ENCODE data around the gene UBE3C.

Gene UBE3C

DNA sequence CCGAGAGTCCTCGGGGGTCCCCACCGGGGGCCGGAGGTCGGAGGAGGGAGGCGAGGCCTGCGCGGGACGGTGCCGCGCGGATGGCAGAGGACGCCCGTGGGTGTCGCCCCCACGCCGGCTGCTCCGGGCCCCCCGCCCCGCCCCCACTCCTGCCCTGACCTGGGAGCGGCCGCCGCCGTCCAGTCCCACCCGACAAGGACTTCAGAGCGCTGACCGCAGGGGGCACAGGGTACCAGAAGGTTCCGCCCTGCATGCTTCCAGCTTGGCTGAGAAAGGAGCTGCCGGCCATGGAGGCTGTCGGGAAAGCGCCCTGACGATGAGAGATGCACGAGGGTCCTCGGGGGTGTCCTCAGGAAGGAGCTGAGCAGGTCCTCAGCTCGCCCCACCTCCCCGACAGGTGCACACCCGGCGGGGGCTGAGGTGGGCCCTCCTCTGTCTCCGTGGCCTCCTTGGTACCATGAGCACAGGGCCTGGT is 141.1 kb downstream of the UBE3C start:
- no peaks in the 10 kb centered on the region for H3K9me3 Mint-ChIP-seq
- no peak overlapping the region for H3K27ac Mint-ChIP-seq
- H3K4me3 Mint-ChIP-seq, result no peak overlapping the region
- CTCF ChIA-PET, result interaction anchor here (1.1 kb wide), 1 partner anchor 59 kb away, joined by 3 read pairs; no protein-coding TSS in a partner anchor
- H3K36me3 Mint-ChIP-seq, result no peaks in the 10 kb centered on the region
- peaks cover 19% of the 10 kb centered on the region for H3K4me1 Mint-ChIP-seq
- H3K27me3 Mint-ChIP-seq, result peaks cover 68% of the 10 kb centered on the region
- no peak for DNase-seq

DNA sequence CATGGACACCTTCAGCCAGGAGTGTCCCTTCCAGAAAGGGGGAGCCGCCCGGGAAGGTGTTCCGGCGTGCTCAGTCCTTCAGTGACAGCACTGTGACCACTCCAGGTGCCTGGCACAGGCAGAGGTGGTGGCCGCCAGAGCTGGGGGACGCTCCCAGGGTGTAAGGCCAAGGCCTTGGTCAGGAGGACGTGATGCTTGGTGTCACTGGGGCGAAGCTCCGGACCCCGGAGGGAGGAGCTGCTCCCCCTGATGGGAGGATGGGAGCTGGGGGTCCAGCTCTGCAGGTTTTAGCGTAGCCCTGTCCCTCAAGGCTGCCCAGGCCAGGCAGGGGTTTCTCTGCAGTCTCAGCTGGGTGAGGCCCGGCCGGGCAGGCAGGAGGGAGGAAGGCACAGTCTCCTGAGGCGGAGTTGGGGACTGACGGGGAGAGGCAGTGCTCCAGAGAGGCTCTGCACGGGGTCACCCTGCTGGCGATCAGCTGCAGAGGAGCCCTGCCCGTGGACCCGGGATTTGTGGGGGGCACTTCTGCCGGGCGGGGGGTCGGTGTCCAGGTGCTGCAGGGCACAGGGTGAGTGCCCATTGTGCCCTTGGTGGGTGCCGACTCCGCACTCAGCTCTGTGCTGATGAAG is 141.6 kb downstream of the UBE3C start:
- CTCF ChIA-PET, result interaction anchor here (1.1 kb wide), 1 partner anchor 59 kb away, joined by 3 read pairs; no protein-coding TSS in a partner anchor
- Mint-ChIP-seq H3K4me1 (peaks cover 17% of the 10 kb centered on the region), H3K27me3 (peaks cover 68% of the 10 kb centered on the region), H3K9me3 (no peaks in the 10 kb centered on the region), H3K27ac (no peak overlapping the region), H3K36me3 (no peaks in the 10 kb centered on the region), H3K4me3 (no peak overlapping the region)
- DNase-seq, result no peak

DNA sequence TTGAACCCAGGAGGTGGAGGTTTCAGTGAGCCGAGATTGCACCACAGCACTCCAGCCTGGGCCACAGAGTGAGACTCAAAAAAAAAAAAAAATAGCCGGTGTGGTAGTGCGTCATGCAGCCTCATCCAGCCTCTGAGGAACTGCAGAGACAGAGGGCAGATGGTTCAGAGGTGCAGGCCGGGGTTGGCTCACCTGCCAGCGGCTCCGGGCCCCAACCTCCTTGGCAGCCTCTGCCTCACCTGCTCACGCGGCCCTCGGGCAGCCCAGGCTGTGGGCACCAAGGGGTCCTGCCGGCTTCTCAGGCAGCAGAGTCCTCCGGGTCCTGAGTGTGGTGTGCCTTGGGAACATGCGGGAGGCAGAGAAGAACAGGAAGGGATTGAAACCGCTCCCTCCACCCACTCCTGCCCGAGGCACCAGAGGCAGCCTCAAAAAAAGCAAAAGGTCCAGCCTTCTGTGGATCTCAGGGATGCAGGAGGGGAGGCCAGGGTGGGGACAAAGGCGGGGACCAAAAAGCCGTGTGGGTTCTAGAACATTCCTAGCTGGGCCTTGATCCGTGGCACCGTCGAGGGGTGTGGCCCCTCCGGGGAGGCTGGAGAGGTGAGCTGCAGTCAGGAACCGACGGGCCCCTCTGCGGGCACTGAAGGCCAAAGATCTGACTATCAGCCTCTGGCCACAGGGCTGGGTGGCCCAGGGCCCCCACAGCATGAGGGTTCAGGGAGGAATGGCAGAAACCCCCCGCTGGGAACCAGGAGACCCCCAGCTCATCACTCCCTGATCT is 142.7 kb downstream of the UBE3C start:
- Mint-ChIP-seq H3K27ac (no peak overlapping the region), H3K4me3 (no peak overlapping the region), H3K36me3 (no peaks in the 10 kb centered on the region), H3K4me1 (peaks cover 14% of the 10 kb centered on the region), H3K9me3 (no peaks in the 10 kb centered on the region), H3K27me3 (peaks cover 71% of the 10 kb centered on the region)
- no peak for DNase-seq
- CTCF ChIA-PET, result no interaction called here

DNA sequence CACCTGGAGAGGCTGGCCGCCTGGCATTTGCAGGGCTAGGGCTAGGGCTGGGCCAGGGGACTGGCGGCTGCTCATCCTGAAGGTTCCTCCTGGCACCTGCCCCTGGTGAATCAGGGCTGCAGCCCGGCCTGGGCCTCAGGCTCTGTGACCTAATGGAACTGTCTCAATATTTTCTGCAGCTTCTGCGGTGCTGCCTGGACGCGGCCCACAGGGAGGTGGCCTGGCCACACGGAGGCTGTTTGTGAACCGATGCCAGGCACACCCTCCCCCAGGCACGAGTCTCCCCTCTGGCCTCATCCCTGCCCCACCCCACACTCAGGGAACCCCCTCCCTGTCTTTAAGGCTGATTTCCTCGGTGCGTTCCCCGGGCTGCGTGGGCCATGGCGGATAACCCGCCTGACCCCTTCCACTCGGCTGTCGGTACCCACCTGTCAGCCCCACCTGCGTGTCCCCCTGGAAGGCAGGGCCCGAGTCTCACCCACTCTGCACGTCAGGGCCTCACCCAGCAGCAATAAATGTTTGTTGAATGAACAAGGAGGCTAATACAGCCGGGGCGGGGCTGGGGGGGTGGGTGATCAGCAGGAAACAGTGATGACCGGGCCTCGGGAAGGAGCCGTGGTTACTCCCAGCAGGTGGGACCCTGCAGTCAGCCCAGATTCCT is 143.5 kb downstream of the UBE3C start:
- Mint-ChIP-seq H3K27me3 (peaks cover 64% of the 10 kb centered on the region), H3K27ac (no peak overlapping the region), H3K4me1 (peaks cover 8% of the 10 kb centered on the region), H3K36me3 (no peaks in the 10 kb centered on the region), H3K9me3 (no peaks in the 10 kb centered on the region), H3K4me3 (no peak overlapping the region)
- DNase-seq, result no peak
- CTCF ChIA-PET, result no interaction called here

DNA sequence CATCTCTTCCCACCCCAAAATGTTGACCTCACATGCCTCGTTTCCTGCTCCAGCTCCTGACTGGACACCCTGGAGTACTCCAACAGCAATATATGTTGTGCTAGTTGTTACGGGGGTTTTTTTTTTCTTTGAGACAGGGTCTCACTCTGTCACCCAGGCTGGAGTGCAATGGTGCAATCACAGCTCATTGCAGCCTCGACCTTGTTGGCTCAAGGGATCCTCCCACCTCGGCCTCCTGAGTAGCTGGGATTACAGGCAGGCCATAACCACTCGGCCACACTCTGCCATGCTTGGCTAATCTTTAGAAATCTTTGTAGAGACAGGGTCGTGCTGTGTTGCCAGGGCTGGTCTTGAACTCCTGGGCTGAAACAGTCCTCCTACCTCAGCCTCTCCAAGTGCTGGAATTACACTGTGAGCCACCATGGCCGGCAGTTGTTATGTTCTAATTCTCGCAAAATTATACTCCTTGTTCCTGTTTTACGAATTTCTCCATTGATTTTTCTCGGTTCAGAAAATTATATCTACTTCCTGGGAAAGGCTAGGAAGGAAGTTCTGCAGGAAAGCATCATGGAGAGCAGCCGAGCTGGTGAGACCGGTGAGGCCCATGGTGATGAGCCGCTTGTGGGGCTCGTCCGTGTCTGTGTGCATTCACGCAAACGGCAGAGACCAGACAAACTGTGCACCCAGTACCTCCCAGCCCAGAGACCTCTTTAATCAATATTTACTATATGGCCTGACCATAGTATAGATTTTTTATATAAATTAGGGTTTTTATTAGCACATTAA is 145.7 kb downstream of the UBE3C start:
- Mint-ChIP-seq H3K27ac (no peak overlapping the region), H3K4me1 (no peaks in the 10 kb centered on the region), H3K4me3 (no peak overlapping the region), H3K9me3 (no peaks in the 10 kb centered on the region), H3K36me3 (no peaks in the 10 kb centered on the region), H3K27me3 (peaks cover 60% of the 10 kb centered on the region)
- CTCF ChIA-PET, result no interaction called here
- no peak for DNase-seq

DNA sequence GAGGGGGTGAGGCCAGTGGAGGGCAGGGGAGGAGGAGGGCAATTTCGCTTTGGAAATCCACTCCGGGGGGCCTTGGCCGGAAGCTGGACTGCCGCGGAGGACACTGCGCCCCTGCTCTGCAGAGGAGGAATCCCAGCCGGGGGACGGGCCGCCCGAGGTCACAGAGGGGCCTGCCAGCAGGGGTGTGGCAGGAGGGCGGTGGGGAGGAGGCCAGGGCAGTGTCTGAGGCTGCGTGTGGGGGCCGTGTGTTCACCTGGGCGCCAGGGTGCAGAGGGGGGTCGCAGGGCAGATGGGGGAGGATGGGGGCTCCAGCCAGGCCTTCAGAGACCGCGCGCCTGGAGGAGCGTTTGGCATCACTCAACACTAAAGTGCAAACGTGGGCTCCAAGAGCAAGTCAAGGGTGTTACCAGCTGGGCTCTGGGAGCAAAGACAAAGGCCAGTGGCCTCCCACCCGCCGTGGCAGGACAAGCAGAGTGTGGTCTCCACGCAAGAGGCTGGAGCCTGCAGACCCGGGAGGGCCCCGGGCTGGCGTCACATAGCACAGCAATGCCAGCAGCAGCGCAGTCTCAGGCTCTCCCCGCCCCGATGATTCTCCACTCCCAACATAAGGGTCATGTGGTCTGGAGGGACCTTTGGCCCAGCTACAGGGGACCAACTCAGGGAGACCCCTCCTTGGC is 152.8 kb downstream of the UBE3C start:
- Mint-ChIP-seq H3K36me3 (no peaks in the 10 kb centered on the region), H3K4me1 (no peaks in the 10 kb centered on the region), H3K4me3 (no peak overlapping the region), H3K9me3 (no peaks in the 10 kb centered on the region), H3K27ac (no peak overlapping the region), H3K27me3 (peaks cover 33% of the 10 kb centered on the region)
- no peak for DNase-seq
- CTCF ChIA-PET, result no interaction called here

DNA sequence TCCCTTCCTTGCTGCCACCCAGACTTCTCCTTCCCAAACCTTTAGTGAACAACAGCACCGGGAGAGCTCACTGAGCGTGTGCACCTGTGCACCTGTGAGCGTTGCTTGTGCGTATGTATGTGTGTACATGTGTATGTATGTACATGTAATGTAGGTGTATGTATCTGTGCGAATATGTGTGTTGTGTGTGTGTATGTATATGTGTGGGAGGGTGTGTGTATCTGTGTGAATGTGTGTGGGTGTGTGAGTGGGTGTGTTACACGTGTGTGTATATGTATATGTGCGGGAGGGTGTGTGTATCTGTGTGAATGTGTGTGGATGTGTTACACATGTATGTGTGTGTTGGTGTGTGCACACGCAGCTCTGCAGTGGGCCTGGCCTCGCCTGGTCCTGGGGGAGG is 153.5 kb downstream of the UBE3C start:
- Mint-ChIP-seq H3K4me3 (no peak overlapping the region), H3K36me3 (no peaks in the 10 kb centered on the region), H3K27ac (no peak overlapping the region), H3K27me3 (peaks cover 37% of the 10 kb centered on the region), H3K4me1 (no peaks in the 10 kb centered on the region), H3K9me3 (no peaks in the 10 kb centered on the region)
- CTCF ChIA-PET, result no interaction called here
- no peak for DNase-seq

DNA sequence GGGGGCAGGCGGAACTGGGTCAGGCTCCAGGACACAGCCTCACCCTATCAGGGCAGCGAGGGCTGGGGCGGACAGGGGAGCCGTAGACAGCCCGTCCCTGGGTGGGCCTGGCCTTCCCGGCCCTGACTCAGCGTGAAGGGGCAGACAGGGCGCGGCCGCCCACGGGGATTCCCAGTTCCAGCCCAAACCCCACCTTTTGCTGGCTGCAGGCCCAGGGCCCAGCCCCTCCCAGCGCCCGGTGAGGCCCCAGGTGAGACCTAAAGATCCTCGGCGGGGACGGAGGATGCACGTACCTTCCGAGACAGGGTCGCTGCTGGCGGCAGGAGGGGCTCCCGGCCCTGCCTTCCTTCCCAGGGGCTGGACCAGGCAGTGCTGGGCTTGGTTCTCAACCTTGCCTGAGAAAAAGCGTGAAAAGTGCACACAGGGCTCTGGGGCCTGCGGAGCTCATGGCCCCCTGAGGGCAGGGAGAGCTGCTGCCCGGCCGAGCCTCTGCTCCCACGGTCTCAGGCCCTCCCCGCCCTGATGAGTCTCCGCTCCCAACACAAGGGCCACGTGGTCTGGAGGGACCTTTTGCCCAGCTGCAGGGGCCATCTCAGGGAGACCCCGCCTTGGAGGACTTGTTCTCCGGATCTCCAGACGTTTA is 154.2 kb downstream of the UBE3C start:
- DNase-seq, result no peak
- Mint-ChIP-seq H3K4me3 (no peak overlapping the region), H3K27me3 (peaks cover 34% of the 10 kb centered on the region), H3K4me1 (no peaks in the 10 kb centered on the region), H3K9me3 (no peaks in the 10 kb centered on the region), H3K36me3 (no peaks in the 10 kb centered on the region), H3K27ac (no peak overlapping the region)
- CTCF ChIA-PET, result no interaction called here

DNA sequence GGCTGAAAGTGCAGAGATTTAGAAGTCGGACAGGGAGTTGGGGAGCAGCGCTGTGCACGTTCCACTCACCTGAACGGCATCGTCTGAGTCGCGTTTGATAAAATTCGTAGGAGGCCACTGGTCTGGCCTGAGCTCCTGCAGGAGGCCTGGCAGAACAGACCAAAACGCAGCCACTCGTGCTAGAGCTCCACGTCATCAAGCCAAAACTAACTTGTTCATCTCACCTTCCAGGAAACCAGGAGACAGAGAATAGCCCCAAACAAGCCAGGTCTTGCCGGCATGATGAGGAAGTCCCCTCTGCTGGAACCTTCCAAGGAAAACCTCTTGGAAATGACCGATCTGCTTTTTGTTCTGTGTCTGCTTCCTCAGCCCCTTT is 154.7 kb downstream of the UBE3C start:
- H3K4me3 Mint-ChIP-seq, result no peak overlapping the region
- CTCF ChIA-PET, result no interaction called here
- no peaks in the 10 kb centered on the region for H3K36me3 Mint-ChIP-seq
- no peak overlapping the region for H3K27ac Mint-ChIP-seq
- H3K9me3 Mint-ChIP-seq, result no peaks in the 10 kb centered on the region
- no peak for DNase-seq
- no peaks in the 10 kb centered on the region for H3K4me1 Mint-ChIP-seq
- peaks cover 30% of the 10 kb centered on the region for H3K27me3 Mint-ChIP-seq

DNA sequence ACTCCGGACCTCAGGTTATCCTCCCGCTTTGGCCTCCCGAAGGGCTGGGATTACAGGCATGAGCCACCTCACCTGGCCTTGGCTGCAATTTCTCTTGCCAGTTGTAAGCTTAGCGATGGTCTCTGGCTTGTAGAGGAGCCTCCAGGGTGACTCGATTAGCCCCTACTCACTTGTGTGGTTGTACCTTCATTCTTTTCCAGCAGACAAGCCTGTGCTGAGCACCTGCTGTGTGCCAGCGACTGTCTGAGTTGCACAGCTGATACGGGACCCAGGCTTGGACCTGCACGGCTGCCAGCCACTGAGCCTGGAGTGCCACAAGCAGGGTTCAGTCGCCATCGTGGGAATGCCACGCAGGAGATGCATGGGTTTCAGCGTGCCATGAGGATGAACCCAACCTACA is 156.0 kb downstream of the UBE3C start:
- Mint-ChIP-seq H3K4me1 (peaks cover 6% of the 10 kb centered on the region), H3K27me3 (peaks cover 28% of the 10 kb centered on the region), H3K36me3 (no peaks in the 10 kb centered on the region), H3K4me3 (no peak overlapping the region), H3K9me3 (no peaks in the 10 kb centered on the region), H3K27ac (no peak overlapping the region)
- CTCF ChIA-PET, result interaction anchor here (0.6 kb wide), 1 partner anchor 393 kb away, joined by 4 read pairs; no protein-coding TSS in a partner anchor
- no peak for DNase-seq

DNA sequence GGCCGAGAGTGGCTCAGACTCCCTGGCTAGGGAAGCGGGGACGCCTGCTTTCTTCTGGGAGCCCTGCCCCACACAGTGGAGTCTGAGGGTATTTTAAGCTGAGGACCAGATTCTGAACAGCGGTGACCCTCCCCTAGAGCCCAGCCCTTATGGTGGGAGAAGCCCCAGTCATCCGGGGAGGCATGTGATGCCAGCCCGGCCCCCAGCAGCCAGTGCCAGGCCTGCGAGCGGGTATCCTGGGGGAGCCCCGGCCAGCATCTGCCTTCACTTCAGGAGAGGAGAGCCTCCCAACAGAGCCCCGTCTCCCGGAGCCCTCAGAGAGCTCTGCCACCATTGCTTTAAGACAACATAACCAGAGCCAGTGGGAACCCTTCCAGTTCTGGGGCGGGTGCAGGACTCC is 156.6 kb downstream of the UBE3C start:
- H3K36me3 Mint-ChIP-seq, result no peaks in the 10 kb centered on the region
- CTCF ChIA-PET, result interaction anchor here (0.6 kb wide), 1 partner anchor 393 kb away, joined by 4 read pairs; no protein-coding TSS in a partner anchor
- DNase-seq, result no peak
- H3K4me3 Mint-ChIP-seq, result no peak overlapping the region
- H3K27ac Mint-ChIP-seq, result no peak overlapping the region
- no peaks in the 10 kb centered on the region for H3K9me3 Mint-ChIP-seq
- H3K4me1 Mint-ChIP-seq, result peaks cover 6% of the 10 kb centered on the region
- peaks cover 28% of the 10 kb centered on the region for H3K27me3 Mint-ChIP-seq

DNA sequence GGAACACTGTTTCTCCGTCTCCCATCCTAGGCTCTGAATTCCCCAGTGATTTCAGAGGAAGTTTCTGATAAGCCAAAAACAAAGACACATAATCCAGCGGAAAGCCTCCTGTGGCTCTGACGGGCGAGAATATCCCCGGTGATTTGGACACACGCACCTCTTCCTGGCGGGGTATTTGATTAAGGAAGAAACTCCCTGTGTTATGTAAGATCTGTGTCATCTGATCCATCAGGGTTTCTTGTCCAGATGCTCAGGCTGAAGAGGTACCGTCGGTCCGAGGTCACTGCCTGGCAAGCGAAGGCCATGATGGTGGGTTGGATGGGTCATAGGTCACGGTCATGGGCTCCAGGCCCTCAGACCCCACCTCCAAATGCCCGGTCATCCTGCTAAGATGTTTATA is 158.5 kb downstream of the UBE3C start:
- H3K27me3 Mint-ChIP-seq, result peaks cover 24% of the 10 kb centered on the region
- no peak overlapping the region for H3K27ac Mint-ChIP-seq
- H3K9me3 Mint-ChIP-seq, result no peaks in the 10 kb centered on the region
- H3K4me1 Mint-ChIP-seq, result peaks cover 18% of the 10 kb centered on the region
- H3K4me3 Mint-ChIP-seq, result no peak overlapping the region
- no peaks in the 10 kb centered on the region for H3K36me3 Mint-ChIP-seq
- DNase-seq, result no peak
- CTCF ChIA-PET, result no interaction called here

DNA sequence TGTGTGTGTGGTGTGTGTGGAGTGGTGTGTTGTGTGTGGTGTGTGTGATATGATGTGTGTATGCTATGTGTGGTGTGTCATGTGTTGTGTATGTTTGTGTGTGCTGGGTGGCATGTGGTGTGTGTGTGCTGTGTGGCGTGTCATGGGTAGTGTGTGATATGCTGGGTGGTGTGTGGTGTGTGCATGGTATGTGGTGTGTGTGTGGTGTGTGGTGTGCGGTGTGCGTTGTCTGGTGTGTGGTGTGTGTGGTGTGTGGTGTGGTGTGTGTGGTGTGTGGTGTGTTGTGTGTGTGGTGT is 160.5 kb downstream of the UBE3C start:
- Mint-ChIP-seq H3K27me3 (peaks cover 16% of the 10 kb centered on the region), H3K27ac (no peak overlapping the region), H3K4me3 (no peak overlapping the region), H3K36me3 (no peaks in the 10 kb centered on the region), H3K4me1 (peaks cover 32% of the 10 kb centered on the region), H3K9me3 (no peaks in the 10 kb centered on the region)
- CTCF ChIA-PET, result no interaction called here
- no peak for DNase-seq

All from activated naive CD4-positive, alpha-beta T cell treated with anti-CD3 and anti-CD28 coated beads, Interleukin-2, amount 10 ng/mL, durations not matched to agents 7 days and 5 days (primary cell).